NOMO-1 treated with DMSO at 0.1 percent for 48 hours (cell line): ENCODE results near the gene TAF1C.

Experiments
- DNase-seq: peaks from one replicate; lab custom pipeline; 2025; ENCODE audit not compliant: unreplicated experiment; lab: John Stamatoyannopoulos, UW

TAF1C gene

DNA sequence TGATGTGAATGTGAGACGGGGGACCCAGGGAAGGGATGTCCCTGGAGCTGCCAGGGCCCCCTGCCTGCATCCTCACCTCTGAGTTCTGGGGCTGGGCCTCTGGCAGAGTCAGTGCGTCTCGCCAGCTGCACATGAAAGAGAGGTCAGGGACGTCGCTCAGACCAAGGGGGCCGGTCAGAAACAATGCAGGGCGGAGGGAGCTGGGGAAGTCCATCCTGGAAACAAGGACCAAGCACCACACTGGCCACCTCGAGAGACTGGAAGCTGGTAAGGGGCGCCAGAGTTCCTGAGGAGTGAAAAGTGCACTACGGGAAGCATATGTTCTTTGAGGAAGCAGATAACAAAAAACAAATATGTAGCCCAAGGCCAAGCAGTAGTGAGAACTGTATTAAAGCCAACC is 2.1 kb downstream of the TAF1C start:
- no peak for DNase-seq

DNA sequence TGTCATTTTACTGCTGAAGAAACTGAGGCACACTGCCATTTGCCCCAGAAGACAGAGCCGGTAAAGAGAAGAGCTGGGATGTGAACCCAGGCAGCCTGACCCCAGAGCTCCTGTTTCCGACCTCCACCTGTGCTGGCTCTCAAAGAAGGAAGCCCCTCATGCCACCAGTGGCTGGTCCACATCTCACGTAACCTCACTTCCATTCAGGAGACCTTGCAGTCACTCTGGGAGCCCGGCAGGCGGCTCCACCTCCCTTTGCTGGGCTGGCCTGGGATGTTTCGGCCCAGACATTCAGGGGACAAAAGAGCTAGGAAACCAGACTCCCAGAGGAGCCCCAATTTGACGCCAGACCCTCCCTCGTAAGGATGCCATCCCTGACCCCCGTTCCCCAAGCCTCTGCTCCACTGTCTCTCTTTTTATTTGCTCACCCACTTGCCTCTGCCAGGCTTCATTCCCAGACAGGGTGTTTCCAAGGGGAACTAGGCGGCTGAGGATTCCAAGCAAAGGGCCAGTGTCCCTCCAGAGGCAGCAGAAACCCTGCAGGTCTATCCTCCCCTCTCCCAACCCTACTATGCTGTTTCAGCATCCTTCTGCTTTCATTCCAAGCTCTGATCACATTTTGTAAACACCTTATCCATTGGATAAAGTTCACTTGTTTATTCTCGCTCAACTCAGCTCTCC is 2.8 kb downstream of the TAF1C start:
- DNase-seq, result no peak

- DNase-seq, result no peak
Measured at GRCh38 chr16:84183572-84183875, 3.3 kb downstream of the TAF1C start.

DNA sequence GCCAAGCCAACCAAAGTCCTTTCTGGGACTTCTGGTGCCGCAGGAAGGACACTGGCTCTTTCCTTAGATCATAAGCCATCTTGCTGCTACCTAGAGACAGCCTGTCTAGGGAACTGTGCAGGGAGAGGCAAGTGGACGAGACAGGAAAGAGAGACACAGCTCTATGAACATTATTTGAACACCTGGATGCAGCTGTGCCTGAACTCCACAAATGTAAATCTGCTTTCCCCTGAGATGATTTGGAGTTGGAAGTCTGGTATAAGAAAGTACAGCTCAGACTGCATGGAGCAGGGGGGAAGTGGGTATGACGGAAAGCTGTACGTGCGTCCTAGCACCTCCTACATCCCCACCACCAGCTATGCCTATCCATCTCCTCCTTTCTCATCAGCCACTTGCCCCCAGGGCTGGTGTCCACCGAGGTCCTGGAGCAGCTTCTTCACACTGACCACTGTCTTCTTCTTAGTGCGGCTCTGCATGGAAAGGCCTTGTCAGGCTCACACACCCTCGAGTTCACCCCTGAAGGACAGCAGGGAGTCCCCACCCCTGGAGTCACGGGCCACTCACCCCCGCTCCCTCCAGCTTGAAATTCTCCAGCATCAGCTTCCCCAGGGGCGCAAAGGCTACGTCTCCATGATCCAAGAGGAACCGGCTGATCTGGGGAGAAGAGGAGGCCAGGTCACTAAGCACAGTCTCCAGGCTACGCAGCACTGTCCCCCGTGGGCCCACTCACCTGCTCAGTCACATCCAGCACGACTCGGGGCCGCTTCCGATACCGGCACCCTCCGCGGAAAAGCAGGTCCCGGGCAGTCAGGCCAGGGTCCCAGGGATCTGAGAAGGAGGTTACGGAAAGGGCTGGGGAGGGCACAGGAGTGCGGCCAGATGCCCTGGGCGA is 3.9 kb downstream of the TAF1C start:
- DNase-seq, result no peak

DNA sequence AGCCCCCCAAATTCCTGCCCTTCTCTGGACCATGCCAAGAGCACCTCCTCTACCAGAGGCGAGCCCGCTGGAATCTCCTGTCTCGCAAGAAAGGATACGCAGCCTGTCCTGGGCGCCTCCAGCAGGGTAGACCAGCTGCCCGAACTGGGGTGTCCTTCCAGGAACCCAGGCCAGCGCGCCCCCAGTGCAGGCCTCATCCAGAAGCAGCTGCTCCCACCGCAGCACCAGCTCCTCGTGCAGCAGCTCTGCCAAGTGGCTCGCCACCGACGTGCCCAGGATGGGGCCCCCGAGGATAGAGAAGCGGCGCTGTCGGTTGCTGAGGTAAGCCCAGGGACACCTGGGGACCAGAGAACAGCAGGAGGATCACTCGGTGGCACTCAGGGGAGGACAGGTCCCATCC is 4.8 kb downstream of the TAF1C start:
- no peak for DNase-seq

GRCh38 chr16:84181144-84181915 is 5.5 kb downstream of the TAF1C start:
- DNase-seq, result no peak

DNA sequence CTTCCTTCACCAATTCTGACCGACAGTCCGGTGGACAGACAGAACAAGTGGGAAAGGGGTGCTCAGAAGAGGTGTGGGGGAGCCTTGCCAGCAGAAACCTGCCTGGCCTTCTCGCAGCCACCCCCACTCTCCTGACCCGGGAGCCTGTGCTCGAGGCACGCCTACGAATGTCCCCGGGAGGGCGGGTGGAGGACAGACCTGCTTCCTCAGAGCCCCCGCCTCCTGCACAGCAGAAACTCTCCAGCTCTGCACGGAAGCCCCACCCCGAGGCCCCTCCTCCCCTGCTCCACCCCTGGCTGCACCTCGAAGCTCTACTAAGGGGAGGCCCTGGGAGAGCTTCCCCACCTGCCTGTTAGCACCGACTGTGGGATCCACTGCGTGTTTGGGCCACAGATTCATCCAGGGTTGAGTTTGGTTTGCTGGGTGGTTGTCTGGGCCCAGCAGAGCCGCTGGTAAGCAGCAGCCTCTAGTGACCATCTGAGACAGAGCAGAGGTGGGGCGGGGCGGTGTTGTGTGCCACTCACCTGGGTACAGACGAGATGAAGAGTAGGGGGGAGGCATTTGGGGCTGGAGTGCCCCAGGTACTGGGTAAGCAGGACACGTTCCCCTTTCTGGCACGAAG is 6.2 kb downstream of the TAF1C start:
- DNase-seq, result no peak

GRCh38 chr16:84179612-84180320 is 7.1 kb downstream of the TAF1C start:
- no peak for DNase-seq

GRCh38 chr16:84178892-84179611 is 7.8 kb downstream of the TAF1C start:
- no peak for DNase-seq

DNA sequence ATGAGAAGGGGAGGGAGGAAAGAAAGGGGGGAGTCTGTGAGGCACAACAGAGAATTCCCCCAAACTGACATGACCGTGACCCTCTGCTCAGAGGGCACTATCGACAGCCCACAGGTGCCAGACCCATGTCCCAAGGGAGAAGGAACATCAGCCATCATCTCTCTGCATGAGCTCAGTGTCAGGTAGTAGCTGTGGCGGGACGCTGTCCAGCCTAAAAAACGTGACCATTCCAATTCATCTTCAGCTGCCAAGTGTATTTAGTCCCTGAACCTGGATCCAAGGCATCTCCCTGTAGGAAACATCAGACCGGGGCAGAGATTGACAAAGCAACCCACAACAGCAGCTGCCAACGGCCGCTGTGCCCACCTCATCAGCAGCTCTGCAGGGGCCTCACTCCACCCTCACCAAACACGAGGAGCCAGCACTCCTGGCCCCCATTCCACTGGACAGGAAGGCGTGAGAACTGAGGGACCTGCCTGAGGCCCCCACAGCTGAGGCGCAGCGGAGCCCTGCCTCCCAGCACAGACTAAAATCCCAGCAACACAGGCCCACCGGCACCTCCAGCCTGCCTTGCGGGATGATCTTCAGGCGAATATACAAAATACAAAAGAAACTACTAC is 8.6 kb downstream of the TAF1C start:
- DNase-seq, result no peak

DNA sequence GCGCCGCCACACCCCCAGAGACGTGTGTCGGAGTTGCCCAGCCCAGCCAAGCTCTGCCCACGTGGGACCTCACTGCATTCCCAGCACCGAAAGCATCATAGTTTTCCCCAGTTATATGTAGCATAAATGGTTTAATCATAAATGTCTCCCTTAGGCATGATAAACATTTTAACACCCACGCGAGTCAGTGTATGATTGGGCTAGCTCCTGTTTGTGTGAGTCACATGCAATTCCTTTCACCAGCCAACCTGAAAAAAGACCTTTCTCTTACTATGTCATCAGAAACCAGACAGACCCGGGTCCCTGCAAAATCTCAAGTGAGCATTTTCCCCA is 9.2 kb downstream of the TAF1C start:
- no peak for DNase-seq

DNA sequence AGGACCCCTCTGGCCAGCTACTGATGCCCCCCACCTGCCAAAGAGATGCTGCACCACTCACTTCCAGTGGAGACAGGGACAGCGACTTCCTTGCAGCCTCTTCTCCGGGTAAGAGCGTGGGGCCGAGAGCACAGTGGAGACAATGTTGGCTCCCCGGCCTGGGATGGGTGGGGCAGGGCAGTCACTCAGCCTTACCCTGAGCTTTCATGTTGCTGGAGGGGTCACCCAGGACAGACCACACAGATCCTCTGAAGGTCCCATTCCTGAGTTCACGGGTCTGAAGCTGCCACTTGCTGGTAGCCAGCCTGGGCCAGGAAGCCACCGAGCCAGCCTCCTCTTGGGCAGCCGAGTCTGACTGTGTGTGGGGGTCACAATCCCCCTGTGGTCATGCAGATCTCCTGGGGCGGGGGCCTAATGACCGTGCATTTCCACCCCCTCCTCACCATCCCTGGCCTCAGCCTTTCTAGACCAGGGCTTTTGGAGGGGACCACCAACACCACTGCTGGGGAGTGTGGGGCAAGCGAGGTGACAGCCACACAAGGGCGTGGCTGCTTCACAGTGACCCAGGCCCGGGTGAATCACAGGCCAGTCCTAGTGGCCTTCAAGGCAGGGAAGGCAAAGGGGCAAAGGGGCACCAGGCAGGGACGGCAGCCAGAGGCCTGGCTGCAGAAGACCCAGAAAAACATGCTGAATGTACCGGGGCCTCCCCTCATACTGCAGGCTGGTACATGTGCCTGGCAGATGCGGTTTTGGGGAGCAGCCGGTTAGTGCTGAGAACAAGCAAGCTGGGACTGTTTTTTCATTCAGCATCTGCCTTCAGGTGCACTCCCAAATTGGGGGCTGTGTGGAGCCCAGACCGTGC is 10.4 kb downstream of the TAF1C start:
- DNase-seq, result no peak

GRCh38 chr16:84175350-84176081 is 11.3 kb downstream of the TAF1C start:
- peak; percentile 87 for DNase-seq

DNA sequence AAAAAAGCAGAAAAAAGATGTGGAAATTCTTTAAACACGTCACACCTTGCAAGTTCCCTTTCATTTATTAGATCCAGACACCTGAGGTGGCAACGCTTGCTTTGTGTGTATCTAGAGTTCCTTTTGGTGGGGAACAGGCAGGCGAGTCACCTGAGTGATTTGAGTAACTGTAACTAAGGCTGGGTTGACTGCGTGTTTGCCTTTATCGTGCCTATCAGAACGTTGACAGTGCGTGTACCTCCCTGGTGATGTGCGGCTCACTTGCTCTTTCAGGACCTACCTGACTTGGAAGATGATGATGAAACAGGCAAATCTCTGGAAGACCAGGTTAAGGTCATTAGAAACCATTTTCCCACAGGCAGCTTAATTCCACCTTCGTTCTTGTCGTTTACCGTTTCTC is 12.5 kb downstream of the TAF1C start:
- no peak for DNase-seq

- no peak for DNase-seq
Measured at GRCh38 chr16:84169765-84170310, 17.0 kb downstream of the TAF1C start.

DNA sequence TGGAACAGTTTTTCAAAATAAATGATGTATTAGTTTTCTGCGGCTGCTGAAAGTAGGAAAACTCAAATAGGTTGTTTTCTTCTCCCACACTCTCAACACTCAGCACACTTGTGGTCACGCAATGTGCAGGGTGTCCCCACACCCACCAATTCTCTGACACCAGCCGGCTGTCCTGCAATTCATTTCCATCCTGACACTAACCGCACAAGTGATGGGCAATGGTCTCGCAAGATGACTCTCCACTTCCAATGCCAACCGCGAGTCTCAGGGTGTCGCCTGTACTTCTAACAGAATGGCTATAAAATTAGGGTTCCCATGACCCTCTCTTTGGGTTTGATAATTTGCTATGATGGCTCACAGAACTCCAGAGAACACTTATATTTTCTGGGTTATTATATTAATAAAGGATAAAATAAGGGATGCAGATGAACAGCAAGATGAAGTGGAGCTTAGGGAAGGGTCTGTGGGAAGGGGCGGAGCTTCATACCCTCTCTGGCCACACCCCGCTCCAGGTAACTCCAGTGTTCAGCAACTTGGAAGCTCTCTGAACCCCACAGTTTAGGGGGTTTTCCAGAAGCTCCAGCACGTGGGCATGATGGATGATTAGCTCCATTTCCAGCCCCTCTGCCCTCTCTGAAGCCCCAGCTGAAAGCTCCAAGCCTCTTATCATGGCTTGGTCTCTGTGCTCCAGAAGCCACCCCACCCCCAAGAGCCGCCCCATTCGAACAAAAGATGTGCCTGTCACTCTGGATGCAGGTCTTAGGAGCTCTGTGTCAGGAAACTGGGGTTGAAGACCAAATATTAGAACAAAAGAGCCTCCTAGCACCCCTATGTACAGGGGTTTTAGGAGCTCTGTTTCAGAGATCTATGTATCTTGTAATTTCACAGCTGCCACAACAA is 19.8 kb downstream of the TAF1C start:
- DNase-seq, result no peak

- DNase-seq, result no peak
Measured at GRCh38 chr16:84165746-84166145, 21.1 kb downstream of the TAF1C start.
